Skeletal muscle tissue (tissue), 4 donors: ENCODE results near the gene METRNL. TPM values are rescaled to one million over a fixed set of nuclear protein-coding genes. Genes with fewer than 3 reads are reported as not detected.

Experiments used
- H3K27ac ChIP-seq: one replicate; pipeline ENCODE4 v1.7.0; 2013; ENCODE audit warnings: mild to moderate bottlenecking, low read depth, low read length, inconsistent platforms
- H3K27me3 ChIP-seq, 3 donors: one replicate each; pipeline ENCODE4 v1.7.0; 2013; ENCODE audit warnings: low read length in 3 of 3; ENCODE audit not compliant: control insufficient read depth in 3 of 3, insufficient read depth in 3 of 3
- H3K36me3 ChIP-seq, 3 donors: one replicate each; pipeline ENCODE4 v1.7.0; 2013; ENCODE audit warnings: low read length in 3 of 3; ENCODE audit not compliant: control insufficient read depth in 3 of 3, insufficient read depth in 3 of 3
- H3K4me1 ChIP-seq, 3 donors: one replicate each; pipeline ENCODE4 v1.7.0; 2013; ENCODE audit warnings: low read length in 3 of 3, mild to moderate bottlenecking in 3 of 3; ENCODE audit not compliant: control insufficient read depth in 3 of 3, insufficient read depth in 3 of 3
- H3K4me3 ChIP-seq, 3 donors: one replicate each; pipeline ENCODE4 v1.7.0; 2013; ENCODE audit warnings: low read length in 3 of 3
- H3K9ac ChIP-seq, 3 donors: one replicate each; pipeline ENCODE4 v1.7.0; 2013; ENCODE audit warnings: low read length in 3 of 3, mild to moderate bottlenecking in 3 of 3, moderate library complexity in 2 of 3, low read depth in 1 of 3
- H3K9me3 ChIP-seq, 3 donors: one replicate each; pipeline ENCODE4 v1.7.0; 2013; ENCODE audit warnings: low read length in 3 of 3; ENCODE audit not compliant: control insufficient read depth in 3 of 3
- total RNA-seq: library from RNA; depleted of rRNA; stranded (reverse); fragments of >200 nt; gene quantifications from one replicate; pipeline ENCODE4 v1.2.3, GENCODE V29; 2014
- donor health status: Osteomylitis.

METRNL gene
- total RNA-seq, 1 donor from 2014 or later: 31.3 TPM

DNA sequence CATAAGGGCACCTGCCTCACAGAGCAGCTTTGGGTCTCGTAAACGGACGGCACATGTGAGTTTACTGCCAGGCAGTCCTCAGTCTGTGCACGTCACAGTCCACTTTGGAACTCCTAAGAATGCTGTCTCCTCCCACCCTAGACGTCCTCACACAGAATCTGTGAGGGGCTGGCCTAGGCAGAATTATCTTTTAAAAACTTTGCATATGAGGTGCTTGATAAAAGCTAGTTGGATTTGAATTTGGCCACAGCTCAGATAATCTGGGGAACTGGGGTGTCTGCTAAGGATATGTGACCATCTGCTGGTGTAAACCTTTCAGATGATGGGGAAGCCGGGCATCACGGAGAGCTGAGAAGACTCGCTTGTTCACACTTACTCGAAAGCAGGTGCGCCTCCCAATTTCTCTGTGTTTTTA is 64.4 kb downstream of the METRNL start:
- Histone ChIP-seq H3K36me3 (no peaks in the 10 kb centered on the region), H3K27ac (no peak overlapping the region), H3K9me3 (no peaks in the 10 kb centered on the region)

More for the DNA sequence above, 64.4 kb downstream of the METRNL start:
- no peak overlapping the region for H3K9ac ChIP-seq
- peaks cover 5 to 9% (median 8%) of the 10 kb centered on the region in 3 donors for H3K4me1 ChIP-seq
- H3K27me3 ChIP-seq: peaks cover 6 to 20% (median 15%) of the 10 kb centered on the region in 3 donors
- H3K4me3 ChIP-seq: no peak overlapping the region

Other genes starting within 250 kb of the METRNL start
- not detected for gene ZNF750, start 239.6 kb upstream of the METRNL start, total RNA-seq